HepG2 (cell line): ENCODE results near the gene NPDC1. TPM values are rescaled to one million over a fixed set of nuclear protein-coding genes. Genes with fewer than 3 reads are reported as not detected.

ENCODE experiments used
- ATRX ChIP-seq: sonication (generic); formaldehyde crosslinking; IDR thresholded peaks from 2 replicates; pipeline ENCODE4 v1.4.0; 2020; ENCODE audit warnings: missing genetic modification reagents, borderline replicate concordance
- DNMT3B ChIP-seq: conservative IDR thresholded peaks from 2 replicates; pipeline ENCODE4 v1.6.1; 2016; ENCODE audit warnings: missing biosample characterization, control low read depth
- DR1 ChIP-seq: sonication (generic); formaldehyde crosslinking; IDR thresholded peaks from 2 replicates; pipeline ENCODE4 v1.8.0; 2021; ENCODE audit warnings: mild to moderate bottlenecking, missing genetic modification reagents, inconsistent platforms
- HNRNPUL1 ChIP-seq: fragments of 200-400 bp; formaldehyde crosslinking; IDR thresholded peaks from 2 replicates; pipeline ENCODE4 v1.6.1; 2017; ENCODE audit warnings: low read depth, mild to moderate bottlenecking, low read length, moderate library complexity
- JUND ChIP-seq: sonication (generic); formaldehyde crosslinking; IDR thresholded peaks from 2 replicates; pipeline ENCODE4 v1.8.0; 2022; ENCODE audit warnings: mild to moderate bottlenecking, missing genetic modification reagents
- KLF15 ChIP-seq: sonication (generic); formaldehyde crosslinking; IDR thresholded peaks from 2 replicates; pipeline ENCODE4 v1.8.1; 2023; ENCODE audit warnings: borderline replicate concordance, mild to moderate bottlenecking, inconsistent platforms, missing genetic modification reagents, mixed read lengths
- KLF6 ChIP-seq: IDR thresholded peaks from 2 replicates; pipeline ENCODE4 v1.8.0; 2016; ENCODE audit warnings: missing biosample characterization, missing genetic modification reagents
- MED13 ChIP-seq: sonication (generic); formaldehyde crosslinking; IDR thresholded peaks from 2 replicates; pipeline ENCODE4 v1.5.0; 2020; ENCODE audit warnings: missing genetic modification reagents
- PHF8 ChIP-seq: sonication (generic); formaldehyde crosslinking; IDR thresholded peaks from 2 replicates; pipeline ENCODE4 v1.5.0; 2020; ENCODE audit warnings: missing genetic modification reagents
- REXO4 ChIP-seq: sonication (generic); formaldehyde crosslinking; IDR thresholded peaks from 2 replicates; pipeline ENCODE4 v1.8.0; 2022; ENCODE audit warnings: missing genetic modification reagents, mild to moderate bottlenecking, borderline replicate concordance
- TGIF2 ChIP-seq: IDR thresholded peaks from 2 replicates; pipeline ENCODE4 v1.6.1; 2016; ENCODE audit warnings: control low read depth, missing compliant biosample characterization
- ZBTB8A ChIP-seq: sonication (generic); formaldehyde crosslinking; IDR thresholded peaks from 2 replicates; pipeline ENCODE4 v1.4.0; 2020; ENCODE audit warnings: mild to moderate bottlenecking, low read depth, missing genetic modification reagents, borderline replicate concordance
- ZNF235 ChIP-seq: sonication (generic); formaldehyde crosslinking; IDR thresholded peaks from 2 replicates; pipeline ENCODE4 v1.8.1; 2023; ENCODE audit warnings: mild to moderate bottlenecking, missing genetic modification reagents, borderline replicate concordance
- ZNF3 ChIP-seq: IDR thresholded peaks from 2 replicates; pipeline ENCODE4 v1.7.0; 2017; ENCODE audit warnings: inconsistent platforms
- ZNF317 ChIP-seq: sonication (generic); formaldehyde crosslinking; IDR thresholded peaks from 2 replicates; pipeline ENCODE4 v1.5.0; 2020; ENCODE audit warnings: mild to moderate bottlenecking, missing genetic modification reagents
- ZNF441 ChIP-seq: sonication (generic); formaldehyde crosslinking; IDR thresholded peaks from 2 replicates; pipeline ENCODE4 v1.7.0; 2021; ENCODE audit warnings: missing genetic modification reagents, borderline replicate concordance
- ZNF546 ChIP-seq: sonication (generic); formaldehyde crosslinking; conservative IDR thresholded peaks from 2 replicates; pipeline ENCODE4 v1.8.1; 2023; ENCODE audit warnings: mild to moderate bottlenecking, missing genetic modification reagents
- ZNF614 ChIP-seq: IDR thresholded peaks from 2 replicates; pipeline ENCODE4 v1.6.1; 2018; ENCODE audit warnings: missing biosample characterization, missing genetic modification reagents, inconsistent platforms, borderline replicate concordance
- ZNF766 ChIP-seq: sonication (generic); formaldehyde crosslinking; IDR thresholded peaks from 2 replicates; pipeline ENCODE4 v1.5.0; 2020; ENCODE audit warnings: missing genetic modification reagents, borderline replicate concordance
- ZNF788 ChIP-seq: sonication (generic); formaldehyde crosslinking; IDR thresholded peaks from 2 replicates; pipeline ENCODE4 v1.5.0; 2020; ENCODE audit warnings: mild to moderate bottlenecking, missing genetic modification reagents, borderline replicate concordance
- polyA plus RNA-seq, 8 experiments: library from polyadenylated mRNA; depleted of rRNA in 3 of 8; stranded (reverse) in 7 of 8; unstranded in 1 of 8; fragments of >200 nt; fragmentation: Illumina TruSeq in 4 of 8; extraction: Trizol in 4 of 8; gene quantifications; 2 replicates each; pipeline versions ENCODE4 v1.2.1 to v1.2.3, GENCODE V29; 2011 to 2016; ENCODE audit warnings: low read depth in 4 of 8, missing spikeins in 1 of 8, mixed read lengths in 1 of 8; ENCODE audit not compliant: insufficient read depth in 1 of 8
- total RNA-seq, 5 experiments: library from RNA; depleted of rRNA; stranded (reverse); fragments of >200 nt; fragmentation: Illumina TruSeq; extraction: Trizol; gene quantifications; 2 replicates each; pipeline ENCODE4 v1.2.3, GENCODE V29; 2016; ENCODE audit warnings: low read depth in 1 of 5
- TF ChIP-seq, protein P1 (sequence below): sonication (generic); formaldehyde crosslinking; IDR thresholded peaks from 2 replicates; pipeline ENCODE4 v1.5.0; 2020; ENCODE audit warnings: missing genetic modification reagents
- TF ChIP-seq, protein P2 (sequence below): sonication (generic); formaldehyde crosslinking; IDR thresholded peaks from 2 replicates; pipeline ENCODE4 v1.5.1; 2020; ENCODE audit warnings: mild to moderate bottlenecking, moderate library complexity, missing genetic modification reagents
- TF ChIP-seq, protein P3 (sequence below): sonication (generic); formaldehyde crosslinking; IDR thresholded peaks from 2 replicates; pipeline ENCODE4 v1.8.1; 2023; ENCODE audit warnings: mild to moderate bottlenecking, missing genetic modification reagents
- TF ChIP-seq, protein P4 (sequence below): sonication (generic); formaldehyde crosslinking; IDR thresholded peaks from 2 replicates; pipeline ENCODE4 v1.5.0; 2020; ENCODE audit warnings: missing genetic modification reagents

NPDC1 gene
- total and polyA plus RNA-seq, 2 of the 13 experiments (the other 11 are each of a cell fraction or from before 2014, with no cell fraction given), result 0.84 to 5.4 TPM

DNA sequence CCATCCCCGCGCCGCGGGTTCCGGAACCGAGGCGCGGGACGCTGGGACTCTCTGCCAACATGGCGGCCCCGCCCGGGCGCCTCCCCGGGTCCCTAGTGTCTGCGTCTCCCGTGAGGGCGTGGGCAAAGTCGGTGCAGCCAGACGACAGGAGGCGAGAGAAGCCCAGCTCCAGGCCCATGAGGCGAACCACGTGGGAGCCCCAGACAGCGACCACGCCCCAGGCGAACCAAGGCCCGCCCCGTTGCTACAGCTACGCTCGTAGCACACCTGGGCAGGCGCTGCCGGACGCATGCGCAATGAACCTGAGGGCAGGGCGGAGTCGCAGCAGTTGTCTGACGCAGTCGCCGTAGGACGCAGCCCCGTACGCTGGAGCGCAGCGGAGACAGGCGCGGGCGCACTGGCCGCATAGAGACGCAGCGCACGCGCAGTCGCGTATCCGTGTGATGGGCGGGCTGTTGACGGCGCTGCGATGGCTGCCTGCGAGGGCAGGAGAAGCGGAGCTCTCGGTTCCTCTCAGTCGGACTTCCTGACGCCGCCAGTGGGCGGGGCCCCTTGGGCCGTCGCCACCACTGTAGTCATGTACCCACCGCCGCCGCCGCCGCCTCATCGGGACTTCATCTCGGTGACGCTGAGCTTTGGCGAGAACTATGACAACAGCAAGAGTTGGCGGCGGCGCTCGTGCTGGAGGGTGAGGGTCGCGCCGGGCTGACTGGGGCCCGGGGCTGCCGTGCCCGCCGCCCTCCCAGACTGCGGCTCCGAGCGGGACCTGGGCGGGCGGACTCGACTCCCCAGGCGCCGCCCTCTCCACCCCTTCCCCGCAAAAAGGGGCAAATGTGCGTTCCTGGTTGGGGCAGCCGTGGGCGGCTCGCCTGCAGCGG, 40.8 kb upstream of the NPDC1 start, which contains the start of gene MAN1B1 (continued):
- TF ChIP-seq, protein P1, sequence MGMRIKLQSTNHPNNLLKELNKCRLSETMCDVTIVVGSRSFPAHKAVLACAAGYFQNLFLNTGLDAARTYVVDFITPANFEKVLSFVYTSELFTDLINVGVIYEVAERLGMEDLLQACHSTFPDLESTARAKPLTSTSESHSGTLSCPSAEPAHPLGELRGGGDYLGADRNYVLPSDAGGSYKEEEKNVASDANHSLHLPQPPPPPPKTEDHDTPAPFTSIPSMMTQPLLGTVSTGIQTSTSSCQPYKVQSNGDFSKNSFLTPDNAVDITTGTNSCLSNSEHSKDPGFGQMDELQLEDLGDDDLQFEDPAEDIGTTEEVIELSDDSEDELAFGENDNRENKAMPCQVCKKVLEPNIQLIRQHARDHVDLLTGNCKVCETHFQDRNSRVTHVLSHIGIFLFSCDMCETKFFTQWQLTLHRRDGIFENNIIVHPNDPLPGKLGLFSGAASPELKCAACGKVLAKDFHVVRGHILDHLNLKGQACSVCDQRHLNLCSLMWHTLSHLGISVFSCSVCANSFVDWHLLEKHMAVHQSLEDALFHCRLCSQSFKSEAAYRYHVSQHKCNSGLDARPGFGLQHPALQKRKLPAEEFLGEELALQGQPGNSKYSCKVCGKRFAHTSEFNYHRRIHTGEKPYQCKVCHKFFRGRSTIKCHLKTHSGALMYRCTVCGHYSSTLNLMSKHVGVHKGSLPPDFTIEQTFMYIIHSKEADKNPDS (CRISPR knock-in tag), result peak; percentile 35; the same call in 1 of the 2 replicates
- TF ChIP-seq HNRNPUL1 (0 out of 2 replicates have a peak, but pooled peaks have one; percentile 63), DNMT3B (CRISPR knock-in tag) (0 out of 2 replicates have a peak, but pooled peaks have one; percentile 38), TGIF2 (peak; percentile 74; the same call in 1 of the 2 replicates), ZBTB8A (CRISPR knock-in tag) (peak; percentile 53; the same call in 1 of the 2 replicates), ZNF788 (CRISPR knock-in tag) (peak; percentile 47; the same call in 1 of the 2 replicates), ZNF441 (CRISPR knock-in tag) (peak; percentile 97), DR1 (CRISPR knock-in tag) (peak; percentile 62; the same call in 1 of the 2 replicates), KLF6 (CRISPR knock-in tag) (peak; percentile 56; the same call in 1 of the 2 replicates), JUND (peak; percentile 6; the same call in 1 of the 2 replicates), ZNF3 (CRISPR knock-in tag) (no peak), ZNF766 (CRISPR knock-in tag) (peak; percentile 39; the same call in 1 of the 2 replicates), ZNF317 (peak; percentile 47; the same call in 1 of the 2 replicates), ZNF546 (CRISPR knock-in tag) (no peak; the same call in 1 of the 2 replicates), ZNF614 (CRISPR knock-in tag) (peak; percentile 51; the same call in 1 of the 2 replicates), ATRX (no peak), KLF15 (CRISPR knock-in tag) (peak; percentile 26; the same call in 1 of the 2 replicates), MED13 (CRISPR knock-in tag) (no peak; the same call in 1 of the 2 replicates), REXO4 (CRISPR knock-in tag) (no peak), ZNF235 (CRISPR knock-in tag) (peak; percentile 66; the same call in 1 of the 2 replicates), PHF8 (peak; percentile 74)
- TF ChIP-seq, protein P2, sequence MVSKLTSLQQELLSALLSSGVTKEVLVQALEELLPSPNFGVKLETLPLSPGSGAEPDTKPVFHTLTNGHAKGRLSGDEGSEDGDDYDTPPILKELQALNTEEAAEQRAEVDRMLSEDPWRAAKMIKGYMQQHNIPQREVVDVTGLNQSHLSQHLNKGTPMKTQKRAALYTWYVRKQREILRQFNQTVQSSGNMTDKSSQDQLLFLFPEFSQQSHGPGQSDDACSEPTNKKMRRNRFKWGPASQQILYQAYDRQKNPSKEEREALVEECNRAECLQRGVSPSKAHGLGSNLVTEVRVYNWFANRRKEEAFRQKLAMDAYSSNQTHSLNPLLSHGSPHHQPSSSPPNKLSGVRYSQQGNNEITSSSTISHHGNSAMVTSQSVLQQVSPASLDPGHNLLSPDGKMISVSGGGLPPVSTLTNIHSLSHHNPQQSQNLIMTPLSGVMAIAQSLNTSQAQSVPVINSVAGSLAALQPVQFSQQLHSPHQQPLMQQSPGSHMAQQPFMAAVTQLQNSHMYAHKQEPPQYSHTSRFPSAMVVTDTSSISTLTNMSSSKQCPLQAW (CRISPR knock-in tag), result peak; percentile 67
- TF ChIP-seq, protein P3, sequence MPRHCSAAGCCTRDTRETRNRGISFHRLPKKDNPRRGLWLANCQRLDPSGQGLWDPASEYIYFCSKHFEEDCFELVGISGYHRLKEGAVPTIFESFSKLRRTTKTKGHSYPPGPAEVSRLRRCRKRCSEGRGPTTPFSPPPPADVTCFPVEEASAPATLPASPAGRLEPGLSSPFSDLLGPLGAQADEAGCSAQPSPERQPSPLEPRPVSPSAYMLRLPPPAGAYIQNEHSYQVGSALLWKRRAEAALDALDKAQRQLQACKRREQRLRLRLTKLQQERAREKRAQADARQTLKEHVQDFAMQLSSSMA (CRISPR knock-in tag), result 0 out of 2 replicates have a peak, but pooled peaks have one; percentile 51
- TF ChIP-seq, protein P4, sequence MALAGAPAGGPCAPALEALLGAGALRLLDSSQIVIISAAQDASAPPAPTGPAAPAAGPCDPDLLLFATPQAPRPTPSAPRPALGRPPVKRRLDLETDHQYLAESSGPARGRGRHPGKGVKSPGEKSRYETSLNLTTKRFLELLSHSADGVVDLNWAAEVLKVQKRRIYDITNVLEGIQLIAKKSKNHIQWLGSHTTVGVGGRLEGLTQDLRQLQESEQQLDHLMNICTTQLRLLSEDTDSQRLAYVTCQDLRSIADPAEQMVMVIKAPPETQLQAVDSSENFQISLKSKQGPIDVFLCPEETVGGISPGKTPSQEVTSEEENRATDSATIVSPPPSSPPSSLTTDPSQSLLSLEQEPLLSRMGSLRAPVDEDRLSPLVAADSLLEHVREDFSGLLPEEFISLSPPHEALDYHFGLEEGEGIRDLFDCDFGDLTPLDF, result peak; percentile 86
